Measurements from ENCODE around the gene RBFOX2. TPM values are rescaled to one million over a fixed set of nuclear protein-coding genes. Genes with fewer than 3 reads are reported as not detected.

The RBFOX2 gene
- total and polyA plus RNA-seq, 2 donors (not counting 3 experiments of a cell fraction or from before 2014, with no cell fraction given), result 125 to 142 TPM

DNA sequence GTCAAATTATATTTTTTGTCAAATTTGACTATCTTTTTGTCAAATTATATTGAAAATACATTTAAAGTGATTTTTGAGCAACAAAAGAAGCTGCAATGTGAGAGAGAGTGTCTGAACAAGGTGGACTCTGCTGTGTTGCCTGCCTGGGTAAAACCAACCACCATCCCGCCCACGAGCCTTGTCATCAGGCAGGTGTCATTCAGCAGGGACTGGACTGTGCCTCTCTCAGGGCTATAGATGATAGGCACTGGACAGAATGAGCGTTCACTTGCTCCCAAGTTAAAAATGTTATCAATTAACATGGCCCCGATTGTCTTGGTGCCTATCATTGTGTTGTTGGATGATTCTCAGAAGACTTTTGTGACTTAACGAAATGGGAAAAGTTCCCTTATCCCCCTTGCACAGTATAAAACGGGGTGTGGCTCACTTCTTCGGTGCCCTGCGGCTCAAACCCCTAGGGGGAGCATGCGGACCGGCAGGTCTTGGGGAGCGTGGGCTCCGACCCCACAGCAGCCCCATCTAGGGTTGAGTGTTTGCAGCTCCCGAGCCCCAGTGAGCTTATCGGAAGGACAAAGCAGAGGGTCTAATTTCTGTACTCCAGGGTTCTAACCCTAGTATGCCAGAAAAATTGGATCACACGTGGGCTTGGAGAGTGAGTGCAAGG lies 309.3 kb downstream of the RBFOX2 start:
- intact Hi-C loops (cut with micrococcal nuclease) (no loop called here), dilution Hi-C loops (cut with MboI; ENCODE audit: extremely low pct_ligation_motif_present, low sequenced_read_pairs) (no loop called here)
- H3K4me1 ChIP-seq (ENCODE audit: control insufficient read depth, extremely low read depth, insufficient read depth, low read length), result no peaks in the 10 kb centered on the region
- DNase-seq (ENCODE audit: low read depth, low spot score), result no peak
- H2AFZ ChIP-seq (ENCODE audit: low read depth, low read length), result no peak overlapping the region
- no peak overlapping the region for H3K4me3 ChIP-seq (replicated peaks in 1 of 3; ENCODE audit: insufficient read depth in 1 of 3, low read depth in 1 of 3, low read length in 3 of 3)
- no peaks in the 10 kb centered on the region for H4K20me1 ChIP-seq (replicated peaks; ENCODE audit: control insufficient read depth, extremely low read depth, insufficient read depth, low read length)
- H3K36me3 ChIP-seq (ENCODE audit: control insufficient read depth in 2 of 2, extremely low read depth in 1 of 2, insufficient read depth in 2 of 2, low read length in 2 of 2), result no peaks in the 10 kb centered on the region
- FAIRE-seq, result no peak
- TF ChIP-seq, protein P1, sequence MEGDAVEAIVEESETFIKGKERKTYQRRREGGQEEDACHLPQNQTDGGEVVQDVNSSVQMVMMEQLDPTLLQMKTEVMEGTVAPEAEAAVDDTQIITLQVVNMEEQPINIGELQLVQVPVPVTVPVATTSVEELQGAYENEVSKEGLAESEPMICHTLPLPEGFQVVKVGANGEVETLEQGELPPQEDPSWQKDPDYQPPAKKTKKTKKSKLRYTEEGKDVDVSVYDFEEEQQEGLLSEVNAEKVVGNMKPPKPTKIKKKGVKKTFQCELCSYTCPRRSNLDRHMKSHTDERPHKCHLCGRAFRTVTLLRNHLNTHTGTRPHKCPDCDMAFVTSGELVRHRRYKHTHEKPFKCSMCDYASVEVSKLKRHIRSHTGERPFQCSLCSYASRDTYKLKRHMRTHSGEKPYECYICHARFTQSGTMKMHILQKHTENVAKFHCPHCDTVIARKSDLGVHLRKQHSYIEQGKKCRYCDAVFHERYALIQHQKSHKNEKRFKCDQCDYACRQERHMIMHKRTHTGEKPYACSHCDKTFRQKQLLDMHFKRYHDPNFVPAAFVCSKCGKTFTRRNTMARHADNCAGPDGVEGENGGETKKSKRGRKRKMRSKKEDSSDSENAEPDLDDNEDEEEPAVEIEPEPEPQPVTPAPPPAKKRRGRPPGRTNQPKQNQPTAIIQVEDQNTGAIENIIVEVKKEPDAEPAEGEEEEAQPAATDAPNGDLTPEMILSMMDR (IDR thresholded peaks at IDR 0.05; ENCODE audit: extremely low read depth in 1 of 2, insufficient read depth in 1 of 2, low read depth in 1 of 2, low read length in 2 of 2), result no peak
- no peak for TF ChIP-seq POLR2AphosphoS5 (IDR thresholded peaks at IDR 0.05; ENCODE audit: insufficient read depth, low read depth, low read length)
- no peak for TF ChIP-seq POLR2A (IDR thresholded peaks at IDR 0.05; ENCODE audit: low read depth, low read length)
- TF ChIP-seq JUN (IDR thresholded peaks at IDR 0.05; ENCODE audit: borderline replicate concordance, insufficient read depth, insufficient read length, low read depth), result no peak
- no peak for TF ChIP-seq FOS (IDR thresholded peaks at IDR 0.05; ENCODE audit: borderline replicate concordance, insufficient read depth, low read length)
- H3K4me2 ChIP-seq (ENCODE audit: insufficient read depth, low read length), result no peak overlapping the region
- peaks cover 0 to 4% of the 10 kb centered on the region in 2 experiments for H3K27me3 ChIP-seq (ENCODE audit: control insufficient read depth in 2 of 2, insufficient read depth in 2 of 2, low read length in 2 of 2)
- no peaks in the 10 kb centered on the region for H3K9me3 ChIP-seq (replicated peaks; ENCODE audit: control insufficient read depth, insufficient read depth, low read length)
- no TSS peak for BruUV-seq (replicated peaks)
- H3K27ac ChIP-seq (ENCODE audit: insufficient read depth, low read depth, low read length), result no peak overlapping the region
- POLR2A ChIA-PET, result no interaction called here
- no peak overlapping the region for H3K9ac ChIP-seq (replicated peaks; ENCODE audit: extremely low read depth, insufficient read depth, low read length)
- no peaks in the 10 kb centered on the region for H3K79me2 ChIP-seq (ENCODE audit: control insufficient read depth, insufficient read depth, low read length)
- H3K9me1 ChIP-seq (replicated peaks; ENCODE audit: control insufficient read depth, extremely low read depth, insufficient read depth, low read length), result no peaks in the 10 kb centered on the region
- CTCF ChIA-PET, result no interaction called here

DNA sequence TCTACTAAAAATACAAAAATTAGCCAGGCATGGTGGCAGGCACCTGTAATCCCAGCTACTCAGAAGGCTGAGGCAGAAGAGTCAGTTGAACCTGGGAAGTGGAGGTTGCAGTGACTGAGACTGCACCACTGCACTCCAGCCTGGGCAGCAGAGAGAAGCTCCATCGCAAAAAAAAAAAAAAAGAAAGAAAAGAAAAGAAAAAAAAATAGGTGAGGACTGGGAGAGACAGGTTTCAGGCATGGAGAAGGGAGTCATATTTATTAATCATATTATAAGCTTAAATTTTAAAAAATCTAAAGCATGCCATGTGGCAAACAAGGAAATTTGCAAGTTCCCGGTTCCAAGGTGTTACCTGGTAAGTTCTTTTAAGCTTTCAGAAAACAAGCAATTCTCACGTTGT lies 311.1 kb downstream of the RBFOX2 start, which contains the start of gene APOL5:
TSS of gene APOL5 (plus strand) at position 301 of the 400 bp plus-strand sequence. CDS start at position 301, 0 bp downstream.
- Histone ChIP-seq H3K27me3 (ENCODE audit: control insufficient read depth in 2 of 2, insufficient read depth in 2 of 2, low read length in 2 of 2) (peaks cover 0 to 4% of the 10 kb centered on the region in 2 experiments), H4K20me1 (replicated peaks; ENCODE audit: control insufficient read depth, extremely low read depth, insufficient read depth, low read length) (no peaks in the 10 kb centered on the region), H3K79me2 (ENCODE audit: control insufficient read depth, insufficient read depth, low read length) (no peaks in the 10 kb centered on the region), H2AFZ (ENCODE audit: low read depth, low read length) (no peak within 1 kb of the TSS), H3K9me3 (replicated peaks; ENCODE audit: control insufficient read depth, insufficient read depth, low read length) (no peaks in the 10 kb centered on the region), H3K4me2 (ENCODE audit: insufficient read depth, low read length) (no peak within 1 kb of the TSS), H3K9me1 (replicated peaks; ENCODE audit: control insufficient read depth, extremely low read depth, insufficient read depth, low read length) (no peaks in the 10 kb centered on the region), H3K4me1 (ENCODE audit: control insufficient read depth, extremely low read depth, insufficient read depth, low read length) (no peaks in the 10 kb centered on the region), H3K4me3 (replicated peaks in 1 of 3; ENCODE audit: insufficient read depth in 1 of 3, low read depth in 1 of 3, low read length in 3 of 3) (no peak within 1 kb of the TSS), H3K9ac (replicated peaks; ENCODE audit: extremely low read depth, insufficient read depth, low read length) (no peak within 1 kb of the TSS), H3K27ac (ENCODE audit: insufficient read depth, low read depth, low read length) (no peak within 1 kb of the TSS), H3K36me3 (ENCODE audit: control insufficient read depth in 2 of 2, extremely low read depth in 1 of 2, insufficient read depth in 2 of 2, low read length in 2 of 2) (no peaks in the 10 kb centered on the region)
- no TSS peak for BruUV-seq (replicated peaks)
- ChIA-PET CTCF (interaction anchor here (0.6 to 0.9 kb wide), 3 partner anchors 56 to 168 kb away, joined by 3 to 4 read pairs (median 3); no protein-coding TSS in a partner anchor), POLR2A (interaction anchor here (0.6 kb wide), 1 partner anchor 308 kb away, joined by 6 read pairs; no protein-coding TSS in a partner anchor)
- dilution Hi-C loops (cut with MboI; ENCODE audit: extremely low pct_ligation_motif_present, low sequenced_read_pairs), result no loop called here
- TF ChIP-seq POLR2A (IDR thresholded peaks at IDR 0.05; ENCODE audit: low read depth, low read length) (no peak), MYC (IDR thresholded peaks at IDR 0.05; ENCODE audit: low read depth, low read length) (no peak), FOS (IDR thresholded peaks at IDR 0.05; ENCODE audit: borderline replicate concordance, insufficient read depth, low read length) (no peak), GATA2 (IDR thresholded peaks at IDR 0.05; ENCODE audit: insufficient read depth, insufficient read length, low read depth, low read length) (no peak), EZH2 (IDR thresholded peaks at IDR 0.05; ENCODE audit: borderline replicate concordance, low read depth, low read length, severe bottlenecking) (no peak), POLR2AphosphoS5 (IDR thresholded peaks at IDR 0.05; ENCODE audit: insufficient read depth, low read depth, low read length) (no peak), JUN (IDR thresholded peaks at IDR 0.05; ENCODE audit: borderline replicate concordance, insufficient read depth, insufficient read length, low read depth) (no peak)
- TF ChIP-seq, protein P1 (IDR thresholded peaks at IDR 0.05; ENCODE audit: extremely low read depth in 1 of 2, insufficient read depth in 1 of 2, low read depth in 1 of 2, low read length in 2 of 2), result no peak
- TF ChIP-seq, protein P2, sequence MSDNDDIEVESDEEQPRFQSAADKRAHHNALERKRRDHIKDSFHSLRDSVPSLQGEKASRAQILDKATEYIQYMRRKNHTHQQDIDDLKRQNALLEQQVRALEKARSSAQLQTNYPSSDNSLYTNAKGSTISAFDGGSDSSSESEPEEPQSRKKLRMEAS (IDR thresholded peaks at IDR 0.05; ENCODE audit: insufficient read depth, insufficient read length), result no peak
- DNase-seq (ENCODE audit: low read depth, low spot score) (no peak), FAIRE-seq (no peak)
- intact Hi-C loops (cut with micrococcal nuclease), result no loop called here
